A673 (cell line): ENCODE data around the gene AP4S1.

Source experiments
- CTCF ChIP-seq: fragments of 300-800, 200-600 bp; sonication (generic); conservative IDR thresholded peaks from 2 replicates; pipeline ENCODE4 v1.5.1; 2017; ENCODE audit warnings: low read depth, mild to moderate bottlenecking, antibody characterized with exemption, low read length, moderate library complexity, mixed read lengths
- EZH2 ChIP-seq: fragments of 200-600 bp; sonication (generic); IDR thresholded peaks from 2 replicates; pipeline ENCODE4 v1.6.1; 2017; ENCODE audit warnings: borderline replicate concordance, low read depth, mild to moderate bottlenecking, mixed read lengths, antibody characterized with exemption, low read length; ENCODE audit not compliant: poor library complexity, severe bottlenecking

GRCh38 chr14:31013841-31014240 is 11.6 kb upstream of the AP4S1 start:
- TF ChIP-seq CTCF (no peak), EZH2 (no peak)
